CD4-positive, alpha-beta T cell treated with Interleukin-21 for 1 hour (primary cell): ENCODE measurements around the gene C7.

ENCODE experiments used
- DNase-seq: peaks from one replicate; pipeline ENCODE4 v3.0.0-alpha.2; 2020

Gene C7

DNA sequence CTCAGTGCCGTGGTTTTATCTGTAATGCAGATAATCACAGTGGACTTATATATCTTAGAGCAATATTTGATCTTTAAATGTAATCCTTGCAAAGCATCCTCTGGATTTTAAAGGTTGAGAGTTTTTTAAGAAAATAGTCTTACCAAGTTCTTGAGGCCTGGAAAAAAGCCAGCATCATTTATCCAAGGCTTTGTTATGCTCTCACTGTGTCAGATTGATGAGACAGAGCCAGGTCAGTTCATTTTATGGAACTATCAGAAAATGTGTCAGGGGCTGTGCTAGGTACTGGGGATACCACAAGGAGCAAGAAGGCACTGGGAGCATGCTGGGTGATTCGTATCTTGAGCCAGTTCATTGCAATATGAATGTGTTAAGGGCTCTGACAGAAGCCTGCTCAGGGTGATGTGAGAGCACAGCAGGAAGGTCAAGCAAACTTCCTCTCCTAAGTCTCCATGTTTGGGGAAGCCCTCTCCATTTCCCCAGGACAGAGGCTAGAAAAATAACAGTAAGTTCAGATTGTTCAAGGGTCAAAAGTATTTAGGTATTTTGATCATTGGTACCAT, 19.7 kb downstream of the C7 start:
- DNase-seq, result no peak

DNA sequence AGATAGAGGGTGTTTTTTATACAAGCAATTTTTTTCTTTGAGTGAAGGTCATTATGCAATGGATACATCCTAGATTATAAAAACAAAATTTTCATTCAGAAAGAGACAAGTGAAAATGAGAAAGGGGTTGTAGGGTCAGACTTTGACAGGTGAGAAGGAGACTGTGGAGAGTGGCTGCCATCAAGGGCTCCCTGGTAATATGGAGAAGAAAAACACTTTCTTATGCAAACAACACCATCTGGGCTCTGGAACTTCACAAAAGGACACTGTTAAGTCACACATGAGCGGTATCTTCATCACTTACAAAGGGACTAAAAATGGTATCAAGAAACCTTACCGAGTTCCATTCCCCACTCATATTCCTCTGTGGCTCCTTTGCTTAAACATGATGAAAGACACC, 23.5 kb downstream of the C7 start:
- no peak for DNase-seq

DNA sequence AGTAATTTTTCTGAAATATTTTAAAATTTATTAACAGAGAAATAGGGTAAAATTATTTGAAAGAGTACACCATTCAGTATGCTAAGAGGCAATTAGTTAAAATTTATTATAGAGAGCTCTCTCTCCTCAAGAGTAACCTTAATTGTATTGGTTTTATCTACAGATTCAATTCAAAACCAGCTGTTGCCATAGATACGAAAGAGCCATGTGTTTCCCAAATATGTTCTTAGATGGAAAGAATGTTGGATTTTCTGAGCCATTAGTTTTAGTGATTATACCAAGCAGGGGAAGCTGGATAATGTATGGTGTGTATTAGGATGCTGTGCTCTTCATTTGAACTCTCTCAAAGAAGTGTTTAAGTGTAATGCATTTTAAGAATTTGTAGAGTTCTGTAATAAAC, 27.8 kb downstream of the C7 start:
- no peak for DNase-seq

DNA sequence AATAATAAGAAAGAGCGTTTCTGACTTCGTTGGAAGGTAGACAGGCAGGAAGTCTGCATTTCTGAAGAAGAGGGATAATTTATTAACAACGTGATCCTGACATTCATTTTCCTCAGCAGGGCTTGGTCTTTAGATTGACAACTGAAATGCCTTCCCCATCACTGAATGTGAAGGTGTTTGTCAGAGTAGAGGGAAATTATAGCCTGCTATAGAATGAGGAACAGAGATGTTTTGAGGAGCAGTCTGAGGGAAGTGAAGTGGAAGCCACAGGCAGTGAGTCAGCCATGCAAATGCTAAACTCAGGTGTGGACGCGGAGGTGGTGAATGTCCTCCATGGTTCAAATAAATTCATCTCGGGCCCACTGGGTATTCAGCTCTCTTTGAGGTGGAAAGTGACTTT, 30.5 kb downstream of the C7 start:
- DNase-seq, result no peak

GRCh38 chr5:40945111-40945510, 35.8 kb downstream of the C7 start:
- no peak for DNase-seq

DNA sequence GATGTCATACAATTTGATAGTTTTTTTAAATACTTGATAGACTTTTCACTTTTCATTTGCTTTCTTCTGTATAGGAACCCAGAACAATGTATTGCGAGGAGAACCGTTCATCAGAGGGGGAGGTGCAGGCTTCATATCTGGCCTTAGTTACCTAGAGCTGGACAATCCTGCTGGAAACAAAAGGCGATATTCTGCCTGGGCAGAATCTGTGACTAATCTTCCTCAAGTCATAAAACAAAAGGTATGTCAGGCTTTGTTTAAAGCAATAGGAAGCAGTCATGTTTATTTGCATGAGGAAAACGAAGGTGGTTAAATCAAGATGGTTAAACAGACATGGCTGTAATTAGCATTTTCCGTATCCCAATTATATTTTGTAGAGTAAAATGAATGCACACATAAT, 46.0 kb downstream of the C7 start:
- DNase-seq, result no peak

GRCh38 chr5:40957048-40957447, 47.8 kb downstream of the C7 start:
- no peak for DNase-seq

DNA sequence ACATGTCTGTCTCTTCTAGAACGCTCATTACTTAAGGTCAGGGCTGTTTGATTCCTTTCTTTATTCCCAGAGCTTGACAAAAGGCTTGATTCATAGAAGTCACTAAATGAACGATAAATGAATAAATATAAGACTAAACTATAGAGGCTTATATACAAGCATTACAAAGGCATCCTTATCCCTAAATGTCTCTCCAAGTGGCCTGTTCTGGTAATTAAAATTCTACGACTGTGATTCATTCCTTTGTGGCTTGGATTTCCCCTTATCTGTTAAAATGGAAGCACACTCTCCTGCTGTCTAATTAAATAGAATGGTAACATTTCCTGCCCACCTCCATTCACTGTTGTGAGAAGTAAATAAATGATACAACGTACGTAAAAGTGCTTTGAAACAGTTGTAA, 49.5 kb downstream of the C7 start:
- DNase-seq, result no peak

DNA sequence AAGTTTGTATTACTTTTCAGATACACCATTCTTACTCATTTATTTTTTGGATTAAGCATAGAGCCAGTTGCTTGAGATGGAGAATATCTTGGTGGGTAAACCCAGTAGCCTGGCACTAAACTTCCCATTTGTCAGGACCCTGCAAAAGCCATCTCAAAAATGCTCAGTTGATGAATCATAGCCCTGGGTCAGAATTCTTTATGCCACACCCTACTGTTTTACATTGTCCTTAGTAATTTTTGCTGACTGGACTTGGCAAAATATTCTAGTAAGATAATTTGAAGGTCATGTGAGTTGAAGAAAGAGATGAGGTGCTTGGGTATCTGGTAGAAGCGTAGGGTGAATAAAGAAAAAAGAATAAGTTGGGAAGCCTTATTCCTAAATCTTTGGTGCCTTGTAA, 50.7 kb downstream of the C7 start:
- DNase-seq, result no peak

- DNase-seq, result no peak
Observed at GRCh38 chr5:40962207-40962955, 53.1 kb downstream of the C7 start.

DNA sequence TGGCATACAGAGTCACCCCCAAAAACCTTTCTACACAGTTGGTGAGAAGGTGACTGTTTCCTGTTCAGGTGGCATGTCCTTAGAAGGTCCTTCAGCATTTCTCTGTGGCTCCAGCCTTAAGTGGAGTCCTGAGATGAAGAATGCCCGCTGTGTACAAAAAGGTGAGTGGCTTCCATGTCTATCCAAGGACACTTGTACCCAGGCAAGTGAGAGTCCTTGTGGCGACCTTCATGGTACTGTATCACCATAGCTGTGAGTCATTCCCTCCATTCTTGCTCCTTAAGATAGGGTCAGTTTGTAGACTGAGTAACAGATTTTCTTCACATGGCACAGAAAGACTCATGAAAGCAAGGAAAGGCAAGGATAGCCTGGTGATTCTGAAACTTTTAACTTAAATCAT, 63.1 kb downstream of the C7 start:
- no peak for DNase-seq

DNA sequence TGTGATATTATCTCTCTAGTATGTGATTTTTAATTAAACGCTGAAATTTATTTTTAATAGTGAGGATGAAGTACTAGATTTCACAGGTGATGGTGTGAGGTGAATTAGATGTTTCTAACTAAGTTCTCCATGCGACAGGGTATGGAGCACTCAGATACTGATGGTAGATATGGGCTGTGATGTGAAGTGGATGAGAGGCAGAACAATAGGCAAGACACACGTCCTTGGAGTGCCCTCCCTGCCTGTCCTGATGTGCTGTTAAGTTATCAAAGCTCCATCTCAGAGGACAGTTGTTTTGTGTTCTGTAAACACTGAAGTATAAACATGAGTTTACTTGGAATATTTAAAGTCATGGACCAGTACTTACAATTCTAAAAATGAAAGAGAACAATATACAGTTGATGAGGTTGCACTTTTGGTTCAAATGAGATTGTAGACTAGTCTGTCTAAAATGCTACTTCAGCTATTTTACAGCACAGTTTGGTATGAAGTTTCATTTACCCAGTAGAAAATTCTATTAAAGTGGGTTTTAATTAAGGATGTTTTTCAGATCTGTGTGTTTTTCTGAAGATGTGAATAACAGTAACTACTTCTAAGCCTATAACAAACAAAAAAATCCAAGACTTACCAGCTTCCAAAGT, 64.2 kb downstream of the C7 start:
- DNase-seq, result no peak

- no peak for DNase-seq
Observed at GRCh38 chr5:40976041-40976440, 66.7 kb downstream of the C7 start.

- DNase-seq, result no peak
Observed at GRCh38 chr5:40976836-40977235, 67.5 kb downstream of the C7 start.

GRCh38 chr5:40981420-40981819, 72.1 kb downstream of the C7 start:
- no peak for DNase-seq

DNA sequence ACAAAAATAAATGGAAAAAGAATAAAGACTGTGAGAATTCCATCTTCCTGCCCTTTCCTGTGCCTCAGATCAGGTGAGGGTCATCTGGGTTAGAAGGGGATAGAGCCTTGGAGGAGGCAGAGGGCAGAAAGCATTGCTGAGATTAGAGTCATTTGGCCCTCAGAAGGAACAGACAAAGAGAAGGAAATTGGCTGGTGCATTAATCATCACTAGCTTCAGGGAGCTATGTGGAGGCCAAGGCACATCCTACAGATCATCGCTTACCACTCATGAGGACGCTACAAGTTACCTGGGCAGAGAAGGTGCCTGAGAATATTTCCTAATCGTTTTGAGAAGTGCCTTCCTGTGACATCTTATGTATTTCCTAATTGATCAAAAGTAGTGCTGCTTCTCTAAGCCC, 74.5 kb downstream of the C7 start:
- no peak for DNase-seq

- DNase-seq, result no peak
Observed at GRCh38 chr5:40984884-40985283, 75.6 kb downstream of the C7 start.

DNA sequence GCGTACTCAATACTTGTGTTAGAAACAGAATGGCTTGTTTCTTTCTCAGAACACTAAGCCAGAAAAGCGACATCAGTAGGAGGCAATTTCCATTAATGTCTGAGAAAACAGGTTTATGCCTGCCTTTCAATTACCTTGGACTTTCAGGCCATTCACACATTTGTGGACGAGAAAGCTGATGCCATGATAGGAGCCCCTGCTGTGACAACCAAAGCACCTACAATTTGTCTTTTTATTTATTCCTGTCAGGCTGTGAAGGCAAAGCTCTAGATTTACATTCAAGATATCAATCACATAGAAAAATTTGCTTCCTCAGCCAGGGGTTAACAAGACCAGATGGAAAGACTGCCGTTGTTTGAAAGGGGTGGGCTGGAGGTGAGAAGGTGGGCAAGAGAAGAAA, 76.2 kb downstream of the C7 start:
- no peak for DNase-seq

- DNase-seq, result no peak
Observed at GRCh38 chr5:40986666-40987065, 77.4 kb downstream of the C7 start.

- no peak for DNase-seq
Observed at GRCh38 chr5:40987349-40987748, 78.1 kb downstream of the C7 start.

DNA sequence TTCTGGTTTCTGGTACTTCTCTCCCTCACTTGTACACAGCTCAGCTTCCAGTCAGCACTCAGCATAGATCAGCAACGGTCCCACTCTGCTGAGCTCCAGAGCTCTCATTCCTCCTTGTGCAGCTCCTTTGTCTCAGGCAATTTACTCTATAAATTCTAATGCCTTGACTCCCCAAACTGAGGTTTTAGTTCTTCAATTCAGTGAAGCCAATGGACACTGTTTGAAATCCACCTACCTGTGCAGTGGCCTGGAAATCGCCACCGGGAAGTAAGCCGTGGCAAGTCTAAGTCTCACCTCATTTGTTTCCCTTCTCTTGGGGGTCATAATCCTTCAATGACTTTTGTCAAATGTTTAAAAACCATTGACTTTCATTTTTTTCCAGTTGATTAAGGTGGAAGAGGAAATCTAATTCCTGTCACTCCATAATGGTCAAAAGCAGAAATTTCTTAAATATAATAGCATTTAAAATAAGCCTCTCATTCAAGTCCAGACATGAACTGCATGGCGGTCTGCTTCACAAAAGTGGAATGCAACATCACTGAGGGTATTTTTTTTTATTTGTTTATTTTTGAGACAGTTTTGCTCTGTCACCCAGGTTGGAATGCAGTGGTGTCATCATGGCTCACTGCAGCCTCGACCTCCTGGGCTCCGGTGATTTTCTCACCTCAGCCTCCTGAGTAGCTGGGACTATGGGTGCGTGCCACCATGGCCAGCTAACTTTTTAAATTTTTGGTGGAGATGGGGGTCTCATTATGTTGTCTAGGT, 79.6 kb downstream of the C7 start:
- DNase-seq, result no peak

GRCh38 chr5:40991168-40991980, 82.1 kb downstream of the C7 start:
- no peak for DNase-seq

GRCh38 chr5:40991981-40992559, 82.8 kb downstream of the C7 start:
- DNase-seq, result no peak
